HUES6 (cell line): ENCODE data around the gene THAP10.
A peak's percentile ranks its signal among the peaks of the same experiment; 100 is the strongest.
"Not testable (repeated sequence)": the region's sequence is repeated elsewhere in the genome, so short reads cannot be mapped to it uniquely, and the experiment has no call there.

Experiments
- H3K27ac ChIP-seq: 2 replicates; pipeline ENCODE4 v1.7.0; 2013; ENCODE audit warnings: low read depth, mild to moderate bottlenecking, low read length, inconsistent platforms
- H3K27me3 ChIP-seq: 2 replicates; pipeline ENCODE4 v1.6.1; 2013; ENCODE audit warnings: low read length; ENCODE audit not compliant: control insufficient read depth, insufficient read depth
- H3K36me3 ChIP-seq: 2 replicates; pipeline ENCODE4 v1.6.1; 2013; ENCODE audit warnings: low read length; ENCODE audit not compliant: control insufficient read depth, insufficient read depth
- H3K4me1 ChIP-seq: 2 replicates; pipeline ENCODE4 v1.6.1; 2013; ENCODE audit warnings: low read length; ENCODE audit not compliant: control insufficient read depth, insufficient read depth
- H3K4me3 ChIP-seq: 2 replicates; pipeline ENCODE4 v1.5.1; 2013; ENCODE audit warnings: low read depth, low read length
- H3K9ac ChIP-seq: one replicate; pipeline ENCODE4 v1.6.1; 2013; ENCODE audit warnings: mild to moderate bottlenecking, low read length
- H3K9me3 ChIP-seq: 2 replicates; pipeline ENCODE4 v1.6.1; 2013; ENCODE audit warnings: low read depth, low read length; ENCODE audit not compliant: control insufficient read depth, insufficient read depth

THAP10 gene

DNA sequence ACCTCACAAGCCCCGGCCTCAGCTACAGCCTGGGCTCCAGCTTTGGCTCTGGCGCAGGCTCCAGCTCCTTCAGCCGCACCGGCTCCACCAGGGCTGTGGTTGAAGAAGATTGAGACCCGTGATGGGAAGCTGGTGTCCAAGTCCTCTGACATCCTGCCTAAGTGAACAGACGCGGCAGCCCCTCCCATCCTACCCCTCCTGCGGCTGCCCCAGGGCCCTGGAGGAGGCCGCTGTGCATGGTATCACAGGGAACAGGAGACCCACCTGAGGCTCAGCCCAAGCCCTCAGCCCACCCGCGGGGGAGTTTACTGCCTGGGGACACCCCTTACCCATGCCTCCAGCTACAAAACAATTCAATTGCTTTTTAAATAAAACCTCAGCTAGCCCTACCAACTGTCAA, 32.2 kb downstream of the THAP10 start:
- no peaks in the 10 kb centered on the region for H3K9me3 ChIP-seq
- no peaks in the 10 kb centered on the region for H3K36me3 ChIP-seq
- H3K9ac ChIP-seq, result no peak overlapping the region
- H3K4me3 ChIP-seq, result no peak overlapping the region
- H3K27me3 ChIP-seq, result no peaks in the 10 kb centered on the region
- no peak overlapping the region for H3K27ac ChIP-seq
- H3K4me1 ChIP-seq, result no peaks in the 10 kb centered on the region

DNA sequence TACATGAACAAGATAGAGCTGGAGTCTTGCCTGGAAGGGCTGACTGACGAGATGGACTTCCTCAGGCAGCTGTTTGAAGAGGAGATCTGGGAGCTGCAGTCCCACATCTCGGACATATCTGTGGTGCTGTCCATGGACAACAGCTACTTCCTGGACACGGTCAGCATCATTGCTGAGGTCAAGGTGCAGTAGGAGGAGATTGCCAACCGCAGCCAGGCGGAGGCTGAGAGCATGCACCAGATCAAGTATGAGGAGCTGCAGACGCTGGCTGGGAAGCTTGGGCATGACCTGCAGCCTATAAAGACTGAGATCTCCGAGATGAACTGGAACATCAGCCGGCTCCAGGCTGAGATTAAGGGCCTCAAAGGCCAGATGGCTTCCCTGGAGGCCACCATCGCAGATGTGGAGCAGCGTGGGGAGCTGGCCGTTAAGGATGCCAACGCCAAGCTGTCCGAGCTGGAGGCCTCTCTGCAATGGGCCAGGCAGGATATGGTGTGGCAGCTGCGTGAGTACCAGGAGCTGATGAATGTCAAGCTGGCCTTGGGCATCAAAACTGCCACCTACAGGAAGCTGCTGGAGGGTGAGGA, 32.8 kb downstream of the THAP10 start:
- no peaks in the 10 kb centered on the region for H3K27me3 ChIP-seq
- H3K9ac ChIP-seq, result no peak overlapping the region
- peaks cover 2% of the 10 kb centered on the region for H3K4me1 ChIP-seq
- no peak overlapping the region for H3K27ac ChIP-seq
- H3K36me3 ChIP-seq, result no peaks in the 10 kb centered on the region
- no peak overlapping the region for H3K4me3 ChIP-seq
- no peaks in the 10 kb centered on the region for H3K9me3 ChIP-seq

DNA sequence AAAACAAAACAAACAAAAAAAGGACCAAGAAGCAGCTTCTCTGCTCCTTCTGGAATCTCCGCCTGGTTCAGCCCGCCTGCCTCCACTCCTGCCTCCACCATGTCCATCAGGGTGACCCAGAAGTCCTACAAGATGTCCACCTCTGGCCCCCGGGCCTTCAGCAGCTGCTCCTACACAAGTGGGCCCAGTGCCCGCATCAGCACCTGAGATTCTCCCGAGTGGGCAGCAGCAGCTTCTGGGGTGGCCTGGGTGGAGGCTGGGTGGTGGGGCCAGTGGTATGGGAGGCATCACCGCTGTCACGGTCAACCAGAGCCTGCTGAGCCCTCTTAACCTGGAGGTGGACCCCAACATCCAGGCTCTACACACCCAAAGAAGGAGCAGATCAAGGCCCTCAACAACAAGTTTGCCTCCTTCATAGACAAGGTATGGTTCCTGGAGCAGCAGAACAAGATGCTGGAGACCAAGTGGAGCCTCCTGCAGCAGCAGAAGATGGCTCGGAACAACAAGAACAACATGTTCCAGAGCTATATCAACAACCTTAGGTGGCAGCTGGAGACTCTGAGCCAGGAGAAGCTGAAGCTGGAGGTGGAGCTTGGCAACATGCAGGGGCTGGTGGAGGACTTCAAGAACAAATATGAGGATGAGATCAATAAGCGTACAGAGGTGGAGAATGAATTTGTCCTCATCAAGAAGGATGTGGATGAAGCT, 33.5 kb downstream of the THAP10 start:
- H3K4me3 ChIP-seq, result not testable (repeated sequence)

DNA sequence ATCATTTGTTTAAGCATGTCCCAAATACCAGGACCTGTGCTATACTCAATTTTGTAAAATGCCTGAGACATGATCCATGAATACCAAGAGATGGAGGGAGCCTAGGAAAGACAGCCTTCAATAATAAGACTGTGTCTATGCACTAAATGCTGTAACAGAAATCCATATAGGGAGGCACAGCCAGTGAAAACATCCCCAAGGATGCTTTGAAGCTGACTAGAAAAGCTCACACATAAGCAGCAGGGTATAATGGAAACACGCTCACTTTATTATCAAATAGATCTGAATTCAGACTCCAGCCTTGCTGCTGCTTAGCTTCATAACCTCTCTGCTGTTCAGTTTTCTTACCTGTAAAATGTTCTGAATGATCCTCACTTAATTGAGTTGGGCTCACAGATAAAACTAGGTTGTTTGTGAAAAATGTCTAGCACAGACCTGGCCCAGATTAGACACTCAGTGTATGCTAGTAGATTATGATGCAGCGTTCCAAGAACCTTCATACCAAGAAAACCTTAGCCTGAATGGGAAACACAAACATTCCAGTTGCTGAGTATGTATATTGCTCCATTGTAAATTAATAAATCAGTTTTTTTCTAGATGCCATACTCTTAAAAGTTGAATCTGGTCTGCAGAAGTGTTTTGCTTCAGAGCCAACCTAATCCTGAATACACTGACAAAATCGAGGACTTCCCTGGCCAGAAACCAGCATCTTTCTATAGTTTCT, 34.5 kb downstream of the THAP10 start:
- Histone ChIP-seq H3K27ac (no peak overlapping the region), H3K4me3 (no peak overlapping the region), H3K9ac (no peak overlapping the region), H3K9me3 (no peaks in the 10 kb centered on the region), H3K36me3 (no peaks in the 10 kb centered on the region), H3K4me1 (peaks cover 6% of the 10 kb centered on the region), H3K27me3 (no peaks in the 10 kb centered on the region)

More for the DNA sequence above, 33.5 kb downstream of the THAP10 start:
- not testable (repeated sequence) for H3K27me3 ChIP-seq, H3K4me1 ChIP-seq, H3K9me3 ChIP-seq, H3K9ac ChIP-seq, H3K36me3 ChIP-seq, H3K27ac ChIP-seq

DNA sequence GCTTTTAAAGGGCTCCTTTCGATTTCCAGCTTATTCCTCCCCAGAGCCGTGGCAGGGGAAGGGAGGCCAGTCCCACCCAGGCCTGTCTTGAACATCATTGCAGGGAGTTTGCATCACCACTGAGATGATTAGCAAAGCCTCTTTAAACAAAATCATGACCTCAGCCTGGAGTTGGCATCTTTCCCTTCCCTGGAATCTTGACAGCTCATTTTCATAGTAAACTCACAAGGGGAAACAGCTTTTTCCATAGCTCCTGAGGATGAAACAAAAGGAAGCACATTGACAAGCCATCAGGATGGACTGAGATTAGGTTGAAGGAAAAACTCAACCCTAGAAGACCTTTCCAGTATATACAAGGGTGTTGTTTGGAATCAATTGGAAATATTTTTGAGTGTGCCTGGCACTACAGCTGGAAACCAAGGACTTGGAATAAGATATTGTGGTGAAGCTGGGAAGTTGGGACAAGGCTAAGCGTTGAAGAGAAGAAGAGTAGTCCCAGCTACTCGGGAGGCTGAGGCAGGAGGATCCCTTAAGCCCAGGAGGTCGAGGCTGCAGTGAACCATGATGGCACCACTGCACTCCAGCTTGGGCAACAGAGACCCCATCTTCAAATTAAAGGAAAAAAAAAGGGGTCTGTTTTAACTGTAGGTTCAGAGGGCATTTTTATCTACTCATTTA, 35.2 kb downstream of the THAP10 start:
- Histone ChIP-seq H3K9me3 (no peaks in the 10 kb centered on the region), H3K27ac (no peak overlapping the region), H3K4me1 (peaks cover 10% of the 10 kb centered on the region), H3K4me3 (no peak overlapping the region), H3K36me3 (0 out of 2 replicates have a peak, but pooled peaks cover under 1% of the 10 kb centered on the region), H3K9ac (no peak overlapping the region), H3K27me3 (no peaks in the 10 kb centered on the region)

DNA sequence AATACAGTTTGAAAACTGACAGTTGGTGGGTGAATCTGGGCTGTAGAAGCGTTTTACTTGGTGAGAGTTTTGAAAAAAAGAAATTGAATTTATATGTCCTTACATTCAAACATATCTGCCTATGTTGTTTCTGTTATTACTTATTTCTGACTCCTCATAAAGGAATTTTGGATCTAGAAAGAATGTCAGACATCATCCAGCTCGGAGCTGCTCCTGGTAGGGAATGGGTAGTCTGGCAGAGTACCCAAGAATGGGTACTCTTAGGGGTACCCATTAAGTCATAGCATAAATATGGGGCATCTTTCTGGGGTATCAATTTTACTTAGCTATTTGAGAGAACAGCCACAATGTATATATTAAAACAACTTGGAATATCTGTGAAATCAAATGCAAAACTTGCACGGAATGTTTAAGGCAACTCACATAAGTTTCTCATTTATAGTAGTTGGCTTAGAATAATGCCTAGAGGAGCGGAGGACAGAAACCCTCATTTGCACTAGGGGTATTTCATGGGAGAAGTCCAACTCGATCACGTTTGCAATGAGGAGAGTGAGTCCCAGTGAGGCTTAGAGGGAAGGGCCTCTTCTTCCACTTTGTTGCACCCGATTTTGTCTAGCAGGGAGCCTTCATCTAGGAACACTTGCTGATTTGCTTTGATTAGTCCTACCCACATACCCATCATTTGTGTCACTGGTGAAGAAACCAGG, 35.9 kb downstream of the THAP10 start:
- no peaks in the 10 kb centered on the region for H3K9me3 ChIP-seq
- H3K4me1 ChIP-seq, result peaks cover 10% of the 10 kb centered on the region
- no peak overlapping the region for H3K4me3 ChIP-seq
- peaks cover 7% of the 10 kb centered on the region for H3K36me3 ChIP-seq
- no peaks in the 10 kb centered on the region for H3K27me3 ChIP-seq
- H3K9ac ChIP-seq, result no peak overlapping the region
- H3K27ac ChIP-seq, result no peak overlapping the region

DNA sequence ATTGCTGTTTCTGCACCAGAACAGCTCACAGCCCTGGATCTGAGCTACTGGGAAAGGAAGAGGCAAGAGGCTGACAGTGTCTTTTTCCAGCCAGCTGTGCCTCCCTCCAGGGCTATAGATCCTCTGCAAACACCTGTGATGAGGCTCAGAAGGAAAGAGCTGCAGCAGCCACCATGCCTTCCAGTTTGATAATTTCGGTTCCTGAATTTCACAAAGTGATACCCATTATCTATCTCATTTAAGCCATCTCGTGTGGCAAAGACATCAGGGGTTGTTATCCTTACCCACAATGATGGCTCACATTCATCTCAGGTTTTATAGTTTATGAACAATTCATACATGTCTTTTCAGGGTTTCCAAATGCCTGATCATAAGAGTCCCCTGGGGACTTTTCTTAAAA, 36.5 kb downstream of the THAP10 start:
- Histone ChIP-seq H3K27me3 (no peaks in the 10 kb centered on the region), H3K4me1 (peaks cover 10% of the 10 kb centered on the region), H3K27ac (no peak overlapping the region), H3K9ac (no peak overlapping the region), H3K36me3 (peaks cover 11% of the 10 kb centered on the region), H3K9me3 (no peaks in the 10 kb centered on the region), H3K4me3 (no peak overlapping the region)

DNA sequence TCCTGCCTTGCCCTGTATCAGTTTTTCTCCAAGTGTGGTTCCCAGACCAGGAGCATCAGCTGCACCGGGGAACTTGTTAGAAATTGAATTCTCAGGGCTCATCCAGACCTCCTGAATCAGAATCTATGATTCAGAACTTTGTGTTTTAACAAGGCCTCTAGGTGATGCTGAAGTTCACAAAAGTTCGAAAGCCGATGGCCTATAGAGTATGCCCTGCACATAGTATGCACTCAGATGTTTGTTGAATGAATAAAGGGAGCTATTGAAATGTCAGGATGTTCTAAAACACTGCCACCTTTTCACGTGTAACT, 37.6 kb downstream of the THAP10 start:
- peaks cover 15% of the 10 kb centered on the region for H3K36me3 ChIP-seq
- H3K4me3 ChIP-seq, result peak overlapping the region; percentile 67
- H3K4me1 ChIP-seq, result peaks cover 10% of the 10 kb centered on the region
- peak overlapping the region; percentile 69 for H3K9ac ChIP-seq
- H3K9me3 ChIP-seq, result no peaks in the 10 kb centered on the region
- H3K27ac ChIP-seq, result no peak overlapping the region
- no peaks in the 10 kb centered on the region for H3K27me3 ChIP-seq

DNA sequence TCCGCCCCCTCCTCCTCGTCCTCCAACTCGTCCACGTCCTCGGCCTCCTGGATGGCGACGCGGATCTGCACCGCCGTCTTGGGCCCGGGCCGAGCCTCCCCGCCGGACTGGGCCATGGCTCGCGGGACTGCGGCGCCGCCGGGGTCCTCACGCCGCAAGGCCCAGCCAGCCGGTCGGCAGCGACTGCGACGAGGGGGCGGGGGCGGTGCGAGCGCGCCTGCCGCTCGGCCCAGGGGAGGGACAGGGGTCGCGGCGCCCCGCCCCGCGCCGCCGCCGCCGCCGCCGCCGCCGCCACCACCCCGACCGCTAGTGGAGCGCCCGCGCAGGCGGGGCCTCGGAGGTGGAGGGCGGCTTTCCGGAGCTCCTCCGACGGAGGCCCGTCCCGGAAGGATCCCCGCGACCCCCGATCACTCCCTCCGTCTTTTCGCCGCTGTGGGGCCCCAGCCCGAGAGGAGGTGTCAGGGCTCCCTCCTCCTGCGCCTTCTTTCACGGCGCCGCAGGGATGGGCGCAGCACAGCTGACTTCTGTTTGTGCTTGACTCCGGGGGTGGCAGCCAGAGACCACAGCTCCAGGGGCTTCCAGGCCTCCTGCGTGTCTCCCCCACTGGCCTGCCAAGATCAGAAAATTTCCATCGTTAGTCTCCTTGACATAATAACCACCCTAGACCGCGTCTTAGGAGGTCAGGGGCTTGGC, 38.1 kb downstream of the THAP10 start, which contains the start of gene LARP6:
LARP6 (minus strand) TSS at position 185 of the 693 bp plus-strand sequence; CDS start at position 116, 69 bp downstream.
- no peaks in the 10 kb centered on the region for H3K9me3 ChIP-seq
- H3K27ac ChIP-seq, result no peak within 1 kb of the TSS
- peaks cover 10% of the 10 kb centered on the region for H3K4me1 ChIP-seq
- H3K27me3 ChIP-seq, result no peaks in the 10 kb centered on the region
- peak within 1 kb of the TSS; percentile 67 for H3K4me3 ChIP-seq
- H3K9ac ChIP-seq, result peak within 1 kb of the TSS; percentile 69
- peaks cover 15% of the 10 kb centered on the region for H3K36me3 ChIP-seq

DNA sequence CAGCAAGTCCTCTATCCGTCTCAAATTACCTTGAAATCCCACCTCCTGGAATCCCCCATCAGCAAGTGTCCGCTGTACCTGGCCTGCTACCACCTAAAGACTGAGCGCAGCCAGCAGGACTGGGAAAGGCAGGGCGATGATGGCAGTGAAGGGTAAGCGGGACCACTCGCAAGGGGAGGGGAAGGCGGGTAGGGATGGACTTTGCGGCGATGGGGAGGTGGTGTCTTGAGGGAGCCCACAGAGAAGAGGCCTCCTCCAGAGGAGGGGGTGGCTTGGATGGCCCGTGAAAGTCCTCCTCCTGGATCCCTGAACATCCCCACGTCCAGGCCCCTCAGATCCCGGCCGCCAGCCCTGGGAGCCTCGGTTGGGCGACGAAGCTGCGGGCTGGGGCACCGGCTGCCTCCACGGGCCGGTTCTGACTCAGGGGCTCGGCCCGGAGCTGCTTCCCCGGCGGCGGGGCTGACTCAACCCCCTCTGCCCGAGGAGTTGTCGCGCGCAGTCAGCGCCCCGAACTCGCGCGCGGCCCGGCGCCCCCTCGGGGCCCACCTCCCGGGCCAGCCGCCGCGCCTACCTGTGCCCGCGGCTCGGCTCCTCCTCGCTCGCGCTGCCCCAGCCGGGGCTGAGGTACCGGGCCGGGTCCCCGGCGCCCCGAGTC, 38.8 kb downstream of the THAP10 start:
- Histone ChIP-seq H3K36me3 (peaks cover 15% of the 10 kb centered on the region), H3K27ac (no peak overlapping the region), H3K4me3 (peak overlapping the region; percentile 67), H3K9ac (peak overlapping the region; percentile 41), H3K4me1 (peaks cover 10% of the 10 kb centered on the region), H3K9me3 (no peaks in the 10 kb centered on the region), H3K27me3 (no peaks in the 10 kb centered on the region)
